ENCODE data around the gene SP8. TPM values are rescaled to one million over a fixed set of nuclear protein-coding genes. Genes with fewer than 3 reads are reported as not detected.

The SP8 gene
- total and polyA plus RNA-seq, 11 donors = not detected

DNA sequence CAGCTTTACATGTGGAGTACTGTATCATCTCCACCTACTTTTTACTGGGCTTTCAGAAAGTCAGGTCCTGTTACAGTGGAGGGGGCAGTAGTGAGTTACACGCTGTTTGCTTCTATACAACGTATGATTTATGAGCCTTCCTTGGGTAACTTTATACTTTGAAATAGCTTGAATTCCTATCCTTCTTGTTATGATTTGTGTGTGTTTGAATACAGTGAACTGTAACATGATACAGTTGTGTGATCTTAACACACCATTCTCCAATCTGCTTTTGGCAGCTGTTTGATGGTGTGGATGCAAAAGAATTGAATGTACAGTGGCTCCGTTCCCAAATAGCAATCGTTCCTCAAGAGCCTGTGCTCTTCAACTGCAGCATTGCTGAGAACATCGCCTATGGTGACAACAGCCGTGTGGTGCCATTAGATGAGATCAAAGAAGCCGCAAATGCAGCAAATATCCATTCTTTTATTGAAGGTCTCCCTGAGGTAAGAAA lies 41.7 kb downstream of the SP8 start:
- DNase-seq = no peak
- Histone ChIP-seq H3K36me3 (no peaks in the 10 kb centered on the region), H3K4me1 (no peaks in the 10 kb centered on the region), H3K27me3 (peaks cover 0 to 7% (median 0%) of the 10 kb centered on the region in 9 donors), H3K9me3 (no peaks in the 10 kb centered on the region), H3K4me3 (no peak overlapping the region), H3K27ac (no peak overlapping the region)
- intact Hi-C loops (cut with DNase I) = no loop called here
- WGBS, 4 donors = 39 to 49% (median 45%) methylated on average over 7 of the region's 7 CpGs
- no peak for ATAC-seq
- TF ChIP-seq, protein P1, sequence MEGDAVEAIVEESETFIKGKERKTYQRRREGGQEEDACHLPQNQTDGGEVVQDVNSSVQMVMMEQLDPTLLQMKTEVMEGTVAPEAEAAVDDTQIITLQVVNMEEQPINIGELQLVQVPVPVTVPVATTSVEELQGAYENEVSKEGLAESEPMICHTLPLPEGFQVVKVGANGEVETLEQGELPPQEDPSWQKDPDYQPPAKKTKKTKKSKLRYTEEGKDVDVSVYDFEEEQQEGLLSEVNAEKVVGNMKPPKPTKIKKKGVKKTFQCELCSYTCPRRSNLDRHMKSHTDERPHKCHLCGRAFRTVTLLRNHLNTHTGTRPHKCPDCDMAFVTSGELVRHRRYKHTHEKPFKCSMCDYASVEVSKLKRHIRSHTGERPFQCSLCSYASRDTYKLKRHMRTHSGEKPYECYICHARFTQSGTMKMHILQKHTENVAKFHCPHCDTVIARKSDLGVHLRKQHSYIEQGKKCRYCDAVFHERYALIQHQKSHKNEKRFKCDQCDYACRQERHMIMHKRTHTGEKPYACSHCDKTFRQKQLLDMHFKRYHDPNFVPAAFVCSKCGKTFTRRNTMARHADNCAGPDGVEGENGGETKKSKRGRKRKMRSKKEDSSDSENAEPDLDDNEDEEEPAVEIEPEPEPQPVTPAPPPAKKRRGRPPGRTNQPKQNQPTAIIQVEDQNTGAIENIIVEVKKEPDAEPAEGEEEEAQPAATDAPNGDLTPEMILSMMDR (IDR thresholded peaks at IDR 0.05) = no peak
- no peak for TF ChIP-seq POLR2A (IDR thresholded peaks at IDR 0.05)

DNA sequence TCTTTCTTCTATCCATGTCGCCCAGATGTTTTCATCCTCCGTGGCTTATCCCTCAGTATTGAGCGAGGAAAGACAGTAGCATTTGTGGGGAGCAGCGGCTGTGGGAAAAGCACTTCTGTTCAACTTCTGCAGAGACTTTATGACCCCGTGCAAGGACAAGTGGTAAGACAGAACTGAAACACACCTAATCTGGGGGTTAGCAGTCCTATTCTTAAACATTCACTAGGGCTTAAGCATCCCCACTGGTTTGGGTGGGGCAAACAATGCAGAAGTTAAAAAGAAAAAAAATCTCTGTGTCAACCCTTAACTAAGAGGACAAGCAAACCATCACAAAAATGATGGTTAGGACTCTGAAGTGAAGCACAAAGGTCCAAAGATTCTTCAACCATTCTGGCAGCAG lies 43.8 kb downstream of the SP8 start:
- H3K27me3 ChIP-seq = peaks cover 0 to 7% (median 0%) of the 10 kb centered on the region in 9 donors
- 81 to 88% (median 83%) methylated on average over 5 of the region's 5 CpGs for WGBS, 4 donors
- DNase-seq (no peak), ATAC-seq (no peak)
- H3K4me1 ChIP-seq = no peaks in the 10 kb centered on the region
- intact Hi-C loops (cut with DNase I) = no loop called here
- no peaks in the 10 kb centered on the region for H3K36me3 ChIP-seq
- TF ChIP-seq POLR2A (IDR thresholded peaks at IDR 0.05) = no peak
- TF ChIP-seq, protein P1 (IDR thresholded peaks at IDR 0.05) = no peak
- no peaks in the 10 kb centered on the region for H3K9me3 ChIP-seq
- H3K27ac ChIP-seq = no peak overlapping the region
- H3K4me3 ChIP-seq = no peak overlapping the region

DNA sequence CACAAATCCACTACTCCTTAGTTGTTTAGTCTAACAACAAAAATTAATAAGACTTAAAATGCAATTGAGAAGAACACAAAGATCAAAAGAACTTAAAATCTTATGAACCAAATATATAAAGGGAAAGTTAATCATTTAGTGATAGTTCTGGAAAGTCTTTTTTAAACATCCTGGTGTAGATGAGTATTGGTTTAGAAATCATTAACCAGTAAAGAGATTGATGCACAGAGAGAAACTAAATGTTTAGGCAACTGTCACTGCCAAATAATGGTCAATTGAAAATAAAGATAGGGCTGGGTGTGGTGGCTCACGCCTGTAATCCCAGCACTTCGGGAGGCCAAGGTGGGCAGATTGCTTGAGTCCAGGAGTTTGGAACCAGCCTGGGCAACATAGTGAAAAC lies 44.9 kb downstream of the SP8 start:
- H3K4me1 ChIP-seq = no peaks in the 10 kb centered on the region
- no peak overlapping the region for H3K4me3 ChIP-seq
- DNase-seq (no peak), ATAC-seq (no peak)
- intact Hi-C loops (cut with DNase I) = no loop called here
- TF ChIP-seq POLR2A (IDR thresholded peaks at IDR 0.05) = no peak
- TF ChIP-seq, protein P1 (IDR thresholded peaks at IDR 0.05) = no peak
- no peak overlapping the region for H3K27ac ChIP-seq
- H3K36me3 ChIP-seq = no peaks in the 10 kb centered on the region
- H3K27me3 ChIP-seq = peaks cover 0 to 7% (median 0%) of the 10 kb centered on the region in 9 donors
- 85 to 100% (median 89%) methylated on average over 2 of the region's 2 CpGs for WGBS, 4 donors
- no peaks in the 10 kb centered on the region for H3K9me3 ChIP-seq

DNA sequence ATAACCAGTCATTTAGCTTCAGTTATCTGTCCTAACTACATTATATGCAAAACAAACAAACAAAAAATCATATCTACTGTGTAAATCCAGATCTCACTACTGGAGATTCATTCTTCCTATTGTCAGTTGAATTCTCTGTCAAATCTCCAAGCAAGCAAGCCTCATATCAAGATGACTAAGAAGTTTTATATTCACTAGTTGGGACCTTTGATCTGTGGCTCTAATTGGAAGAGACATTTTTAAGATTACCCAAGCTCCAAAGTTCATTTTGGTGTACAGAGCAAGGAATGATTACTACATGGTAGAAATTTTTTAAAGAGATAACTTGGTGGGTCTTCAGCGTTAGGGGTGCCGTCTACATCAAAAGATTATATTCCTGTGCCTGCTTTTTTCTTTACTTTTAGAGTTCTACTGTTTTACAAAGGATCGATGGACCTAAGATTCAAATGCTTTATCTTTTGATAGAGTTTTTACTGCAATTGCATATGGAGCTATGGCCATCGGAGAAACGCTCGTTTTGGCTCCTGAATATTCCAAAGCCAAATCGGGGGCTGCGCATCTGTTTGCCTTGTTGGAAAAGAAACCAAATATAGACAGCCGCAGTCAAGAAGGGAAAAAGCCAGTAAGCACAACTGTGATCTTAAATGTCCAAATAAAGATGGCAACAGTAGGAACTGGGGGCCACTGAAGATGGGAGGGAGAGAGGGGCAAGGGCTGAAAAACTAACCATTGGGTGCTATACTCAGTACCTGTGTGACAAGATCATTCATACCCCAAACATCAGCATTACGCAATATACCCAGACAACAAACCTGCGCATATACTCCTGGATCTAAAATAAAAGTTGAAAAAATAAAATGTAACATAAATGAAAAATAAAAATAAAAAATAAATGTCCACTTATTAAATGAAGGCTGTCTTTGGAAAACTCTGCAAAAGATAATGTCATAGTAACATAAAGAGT lies 47.9 kb downstream of the SP8 start:
- Histone ChIP-seq H3K9me3 (no peaks in the 10 kb centered on the region), H3K27ac (no peak overlapping the region), H3K4me3 (no peak overlapping the region), H3K27me3 (peaks cover 0 to 7% (median 0%) of the 10 kb centered on the region in 9 donors), H3K4me1 (no peaks in the 10 kb centered on the region), H3K36me3 (no peaks in the 10 kb centered on the region)
- DNase-seq = no peak
- intact Hi-C loops (cut with DNase I) = no loop called here
- no peak for ATAC-seq
- no peak for TF ChIP-seq POLR2A (IDR thresholded peaks at IDR 0.05)
- TF ChIP-seq, protein P1 (IDR thresholded peaks at IDR 0.05) = no peak
- WGBS, 4 donors = 87 to 92% (median 90%) methylated on average over 11 of the region's 11 CpGs

All from heart left ventricle (tissue), 16 donors.